GM18951 (cell line): ENCODE measurements around the gene HPSE2.
"Not testable (repeated sequence)": the region's sequence is repeated elsewhere in the genome, so short reads cannot be mapped to it uniquely, and the experiment has no call there.

Experiments used
- POLR2A ChIP-seq: IDR thresholded peaks from 4 replicates; pipeline ENCODE4 v1.6.1; 2011; ENCODE audit warnings: mild to moderate bottlenecking; ENCODE audit not compliant: insufficient read length, insufficient read depth; ENCODE audit errors: extremely low read depth
- in situ Hi-C: fragments of 300-500 bp; cut with MboI; formaldehyde crosslinking; loops from one replicate; pipeline ENCODE4 v1.12.0; 2022; ENCODE audit warnings: low sequenced_read_pairs, mixed read lengths, inconsistent platforms; ENCODE audit not compliant: unreplicated experiment

HPSE2 gene

GRCh38 chr10:98915911-98916310 lies 319.7 kb downstream of the HPSE2 start:
- in situ Hi-C loops = no loop called here
- no peak for TF ChIP-seq POLR2A

- in situ Hi-C loops = no loop called here
- TF ChIP-seq POLR2A = no peak
Measured at GRCh38 chr10:98910546-98910945, 325.1 kb downstream of the HPSE2 start.

- in situ Hi-C loops = no loop called here
Measured at GRCh38 chr10:98910048-98910447, 325.6 kb downstream of the HPSE2 start.

GRCh38 chr10:98908868-98909267 lies 326.8 kb downstream of the HPSE2 start:
- in situ Hi-C loops = no loop called here
- no peak for TF ChIP-seq POLR2A

More at GRCh38 chr10:98910048-98910447, 325.6 kb downstream of the HPSE2 start:
- no peak for TF ChIP-seq POLR2A

GRCh38 chr10:98908247-98908646 lies 327.4 kb downstream of the HPSE2 start:
- in situ Hi-C loops = not testable (repeated sequence)

- in situ Hi-C loops = no loop called here
- TF ChIP-seq POLR2A = no peak
Measured at GRCh38 chr10:98901441-98902110, 334.1 kb downstream of the HPSE2 start.

GRCh38 chr10:98899018-98899417 lies 336.6 kb downstream of the HPSE2 start:
- TF ChIP-seq POLR2A = no peak
- in situ Hi-C loops = no loop called here

GRCh38 chr10:98892523-98892922 lies 343.1 kb downstream of the HPSE2 start:
- in situ Hi-C loops = no loop called here
- TF ChIP-seq POLR2A = no peak

GRCh38 chr10:98886686-98887085 lies 349.0 kb downstream of the HPSE2 start:
- in situ Hi-C loops = no loop called here
- TF ChIP-seq POLR2A = no peak

- no peak for TF ChIP-seq POLR2A
Measured at GRCh38 chr10:98885378-98885777, 350.3 kb downstream of the HPSE2 start.

GRCh38 chr10:98881789-98882188 lies 353.9 kb downstream of the HPSE2 start:
- no peak for TF ChIP-seq POLR2A
- in situ Hi-C loops = no loop called here

More at GRCh38 chr10:98885378-98885777, 350.3 kb downstream of the HPSE2 start:
- in situ Hi-C loops = no loop called here

- in situ Hi-C loops = no loop called here
- no peak for TF ChIP-seq POLR2A
Measured at GRCh38 chr10:98880971-98881370, 354.7 kb downstream of the HPSE2 start.

GRCh38 chr10:98878921-98879320 lies 356.7 kb downstream of the HPSE2 start:
- no peak for TF ChIP-seq POLR2A
- in situ Hi-C loops = no loop called here

GRCh38 chr10:98878418-98878817 lies 357.2 kb downstream of the HPSE2 start:
- TF ChIP-seq POLR2A = no peak
- in situ Hi-C loops = no loop called here

GRCh38 chr10:98861962-98862361 lies 373.7 kb downstream of the HPSE2 start:
- in situ Hi-C loops = no loop called here
- no peak for TF ChIP-seq POLR2A

GRCh38 chr10:98858525-98858924 lies 377.1 kb downstream of the HPSE2 start:
- in situ Hi-C loops = no loop called here
- TF ChIP-seq POLR2A = no peak
